NCI-H146 (cell line): ENCODE data around the gene C11orf65.
A peak's percentile ranks its signal among the peaks of the same experiment; 100 is the strongest.

Experiments
- DNase-seq: peaks from one replicate; lab custom pipeline; 2025; lab: John Stamatoyannopoulos, UW

Gene C11orf65

GRCh38 chr11:108467091-108467823 is at the start of gene C11orf65:
C11orf65 (minus strand) TSS chr11:108467529; CDS start chr11:108461559, 5,970 bp downstream.
- peak; percentile 98 for DNase-seq

GRCh38 chr11:108516125-108516524 is 48.8 kb upstream of the C11orf65 start:
- DNase-seq, result no peak

- DNase-seq, result no peak
Observed at GRCh38 chr11:108512708-108513107, 45.4 kb upstream of the C11orf65 start.

GRCh38 chr11:108511851-108512474 is 44.6 kb upstream of the C11orf65 start:
- no peak for DNase-seq

- no peak for DNase-seq
Observed at GRCh38 chr11:108508653-108509593, 41.6 kb upstream of the C11orf65 start.

GRCh38 chr11:108501396-108501795 is 34.1 kb upstream of the C11orf65 start:
- DNase-seq, result no peak

GRCh38 chr11:108500721-108501120 is 33.4 kb upstream of the C11orf65 start:
- no peak for DNase-seq

- DNase-seq, result no peak
Observed at GRCh38 chr11:108500169-108500568, 32.8 kb upstream of the C11orf65 start.

- DNase-seq, result no peak
Observed at GRCh38 chr11:108498816-108499408, 31.6 kb upstream of the C11orf65 start.

GRCh38 chr11:108498046-108498815 is 30.9 kb upstream of the C11orf65 start, which contains the start of gene POGLUT3:
POGLUT3 (minus strand) TSS chr11:108498384; CDS start chr11:108498366, 18 bp downstream.
- DNase-seq, result peak; percentile 85

- peak; percentile 84 for DNase-seq
Observed at GRCh38 chr11:108497317-108498045, 30.2 kb upstream of the C11orf65 start.

- no peak for DNase-seq
Observed at GRCh38 chr11:108496643-108497256, 29.4 kb upstream of the C11orf65 start.

- no peak for DNase-seq
Observed at GRCh38 chr11:108495326-108495725, 28.0 kb upstream of the C11orf65 start.

GRCh38 chr11:108494182-108494581 is 26.9 kb upstream of the C11orf65 start:
- DNase-seq, result no peak

GRCh38 chr11:108491936-108492335 is 24.6 kb upstream of the C11orf65 start:
- no peak for DNase-seq

GRCh38 chr11:108486828-108487227 is 19.5 kb upstream of the C11orf65 start:
- no peak for DNase-seq

- no peak for DNase-seq
Observed at GRCh38 chr11:108486331-108486730, 19.0 kb upstream of the C11orf65 start.

- DNase-seq, result no peak
Observed at GRCh38 chr11:108483163-108483562, 15.8 kb upstream of the C11orf65 start.

GRCh38 chr11:108474664-108475463 is 7.5 kb upstream of the C11orf65 start:
- no peak for DNase-seq
